ENCODE results near the gene PDE5A.

The PDE5A gene

GRCh38 chr4:119589165-119589564 is 39.4 kb downstream of the PDE5A start:
- no peak for DNase-seq (ENCODE audit: low read depth)
- TF ChIP-seq CTCF (IDR thresholded peaks at IDR 0.05; ENCODE audit: low read length, missing control alignments): no peak
- H3K4me3 ChIP-seq (replicated peaks; ENCODE audit: low read depth, low read length): no peak overlapping the region

DNA sequence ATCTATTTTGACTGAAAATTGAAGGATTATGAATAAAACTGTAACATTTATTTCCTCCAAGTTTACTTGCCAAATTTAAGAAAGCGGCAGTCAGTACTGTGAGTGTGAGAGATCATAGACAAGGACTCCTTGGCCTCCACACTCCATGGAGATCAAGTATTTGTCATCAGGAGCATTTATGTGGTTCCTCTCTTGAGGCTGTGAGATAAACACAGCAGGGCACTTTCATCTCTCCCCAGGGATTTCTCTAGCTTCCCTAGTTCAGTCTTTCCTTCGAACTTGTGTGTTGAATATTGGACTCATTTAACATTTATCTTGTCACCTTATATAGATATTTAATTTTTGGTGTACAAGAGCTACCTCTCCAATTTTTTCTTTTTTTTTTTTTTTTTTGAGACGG is 40.8 kb downstream of the PDE5A start:
- no peak overlapping the region for H3K4me3 ChIP-seq (replicated peaks; ENCODE audit: low read depth, low read length)
- no peak for DNase-seq (ENCODE audit: low read depth)
- TF ChIP-seq CTCF (IDR thresholded peaks at IDR 0.05; ENCODE audit: low read length, missing control alignments): no peak

- no peak for DNase-seq (ENCODE audit: low read depth)
- H3K4me3 ChIP-seq (replicated peaks; ENCODE audit: low read depth, low read length): no peak overlapping the region
- no peak for TF ChIP-seq CTCF (IDR thresholded peaks at IDR 0.05; ENCODE audit: low read length, missing control alignments)
Observed at GRCh38 chr4:119585771-119586170, 42.8 kb downstream of the PDE5A start.

GRCh38 chr4:119581190-119581873 is 47.3 kb downstream of the PDE5A start:
- DNase-seq (ENCODE audit: low read depth): no peak
- no peak overlapping the region for H3K4me3 ChIP-seq (replicated peaks; ENCODE audit: low read depth, low read length)
- no peak for TF ChIP-seq CTCF (IDR thresholded peaks at IDR 0.05; ENCODE audit: low read length, missing control alignments)

GRCh38 chr4:119580293-119580692 is 48.3 kb downstream of the PDE5A start:
- no peak overlapping the region for H3K4me3 ChIP-seq (replicated peaks; ENCODE audit: low read depth, low read length)
- no peak for DNase-seq (ENCODE audit: low read depth)
- TF ChIP-seq CTCF (IDR thresholded peaks at IDR 0.05; ENCODE audit: low read length, missing control alignments): no peak

DNA sequence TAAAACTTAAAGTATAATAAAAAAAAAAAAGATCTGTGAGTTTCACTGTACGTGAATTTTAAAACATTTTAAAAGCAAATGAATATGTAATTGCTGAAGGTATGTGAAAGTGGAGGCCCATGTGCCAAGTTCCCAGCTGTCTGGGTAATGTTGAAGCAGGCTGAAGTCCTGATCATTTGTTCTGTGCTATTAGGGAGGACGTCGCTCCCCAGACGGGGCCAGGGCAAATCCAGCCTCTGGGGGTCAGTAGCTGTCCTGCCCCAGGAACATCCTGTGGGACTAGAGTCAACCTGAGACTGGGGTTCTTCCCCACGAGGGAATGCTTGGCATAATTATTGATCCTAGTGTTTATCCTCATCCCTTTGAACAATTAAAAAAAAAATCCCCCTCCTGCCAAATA is 48.8 kb downstream of the PDE5A start:
- TF ChIP-seq CTCF (IDR thresholded peaks at IDR 0.05; ENCODE audit: low read length, missing control alignments): no peak
- no peak for DNase-seq (ENCODE audit: low read depth)
- no peak overlapping the region for H3K4me3 ChIP-seq (replicated peaks; ENCODE audit: low read depth, low read length)

- no peak overlapping the region for H3K4me3 ChIP-seq (replicated peaks; ENCODE audit: low read depth, low read length)
- TF ChIP-seq CTCF (IDR thresholded peaks at IDR 0.05; ENCODE audit: low read length, missing control alignments): no peak
- peak; percentile 23 for DNase-seq (ENCODE audit: low read depth)
Observed at GRCh38 chr4:119570401-119570800, 58.2 kb downstream of the PDE5A start.
